IPS DF 6.9 (cell line): ENCODE results near the gene NACC2.
A peak's percentile ranks its signal among the peaks of the same experiment; 100 is the strongest.
"Not testable (repeated sequence)": the region's sequence is repeated elsewhere in the genome, so short reads cannot be mapped to it uniquely, and the experiment has no call there.

Experiments
- DNase-seq: peaks from one replicate; pipeline ENCODE4 v3.0.0-alpha.2; 2013; ENCODE audit warnings: low read depth, low spot score
- H3K27ac ChIP-seq: one replicate; pipeline ENCODE4 v1.5.1; 2013; ENCODE audit warnings: low read length, control low read depth
- H3K27me3 ChIP-seq: 2 replicates; pipeline ENCODE4 v1.6.1; 2013; ENCODE audit warnings: mild to moderate bottlenecking, low read length; ENCODE audit not compliant: control insufficient read depth, insufficient read depth
- H3K36me3 ChIP-seq: 2 replicates; pipeline ENCODE4 v1.6.1; 2013; ENCODE audit warnings: low read length; ENCODE audit not compliant: control insufficient read depth, insufficient read depth
- H3K4me1 ChIP-seq: 2 replicates; pipeline ENCODE4 v1.6.1; 2013; ENCODE audit warnings: low read length; ENCODE audit not compliant: control insufficient read depth, insufficient read depth
- H3K4me3 ChIP-seq: 2 replicates; pipeline ENCODE4 v1.5.1; 2013; ENCODE audit warnings: mild to moderate bottlenecking, low read length
- H3K9me3 ChIP-seq: 2 replicates; pipeline ENCODE4 v1.6.1; 2013; ENCODE audit warnings: low read length, inconsistent platforms; ENCODE audit not compliant: control insufficient read depth, insufficient read depth
- WGBS: extraction: QIAGEN DNeasy Blood & Tissue Kit; methylation state at CpG from one replicate; pipeline ENCODE4 v1.1.7; 2013; ENCODE audit warnings: mixed read lengths, missing lambda C conversion rate; ENCODE audit not compliant: insufficient read length, insufficient coverage; 5-methylcytosine and 5-hydroxymethylcytosine counted together

The NACC2 gene

DNA sequence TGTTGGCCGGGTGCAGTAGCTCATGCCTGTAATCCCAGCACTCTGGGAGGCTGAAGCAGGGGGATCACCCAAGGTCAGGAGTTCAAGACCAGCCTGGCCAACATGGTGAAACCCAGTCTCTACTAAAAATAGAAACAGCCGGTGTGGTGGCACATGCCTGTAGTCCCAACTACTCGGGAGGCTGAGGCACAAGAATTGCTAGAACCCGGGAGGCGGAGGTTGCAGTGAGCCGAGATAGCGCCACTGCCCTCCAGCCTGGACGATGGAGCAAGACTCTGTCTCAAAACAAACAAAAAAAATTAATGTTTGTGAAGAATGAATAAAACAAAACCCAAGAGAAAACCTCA is 68.2 kb downstream of the NACC2 start:
- H3K36me3 ChIP-seq, DNase-seq, H3K4me3 ChIP-seq, H3K27me3 ChIP-seq, H3K27ac ChIP-seq, H3K9me3 ChIP-seq, H3K4me1 ChIP-seq: not testable (repeated sequence)
- no CpG with 5 or more reads among the region's 8 CpGs for WGBS

DNA sequence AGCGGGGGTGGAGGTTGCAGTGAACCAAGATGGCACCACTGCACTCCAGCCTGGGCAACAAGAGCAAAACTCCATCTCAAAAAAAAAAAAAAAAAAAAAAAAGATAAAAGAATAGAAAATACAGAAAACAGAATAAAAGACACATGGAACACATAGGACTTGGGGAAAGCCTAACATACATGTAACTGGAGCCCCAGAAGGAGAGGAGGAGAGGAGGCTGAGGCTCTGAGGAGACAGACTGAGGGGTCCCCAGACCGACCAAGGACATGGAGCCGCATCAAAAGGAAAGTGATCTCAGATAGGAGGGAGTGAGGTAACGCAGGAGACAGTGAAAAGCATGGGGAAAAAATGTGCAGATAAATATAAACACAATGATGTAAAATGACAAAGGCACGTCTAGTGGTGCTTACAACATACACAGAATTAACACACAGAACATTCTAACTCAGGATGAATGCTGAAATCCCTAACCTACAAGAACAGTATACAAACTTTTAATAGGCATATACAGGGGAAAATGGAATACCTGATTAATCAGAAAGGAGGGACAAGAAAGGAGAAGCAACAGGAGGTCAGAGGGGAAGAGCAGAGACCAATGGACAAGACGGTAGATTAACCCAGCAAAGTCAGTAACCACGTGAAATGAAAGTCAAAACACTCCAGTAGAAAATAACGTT is 68.7 kb downstream of the NACC2 start:
- Histone ChIP-seq H3K36me3 (0 out of 2 replicates have a peak, but pooled peaks cover 4% of the 10 kb centered on the region), H3K27me3 (no peaks in the 10 kb centered on the region), H3K4me3 (no peak overlapping the region), H3K9me3 (no peaks in the 10 kb centered on the region; the same call in 1 of the 2 replicates), H3K4me1 (peaks cover 1% of the 10 kb centered on the region), H3K27ac (no peak overlapping the region)
- no CpG with 5 or more reads among the region's 8 CpGs for WGBS
- DNase-seq, result no peak

DNA sequence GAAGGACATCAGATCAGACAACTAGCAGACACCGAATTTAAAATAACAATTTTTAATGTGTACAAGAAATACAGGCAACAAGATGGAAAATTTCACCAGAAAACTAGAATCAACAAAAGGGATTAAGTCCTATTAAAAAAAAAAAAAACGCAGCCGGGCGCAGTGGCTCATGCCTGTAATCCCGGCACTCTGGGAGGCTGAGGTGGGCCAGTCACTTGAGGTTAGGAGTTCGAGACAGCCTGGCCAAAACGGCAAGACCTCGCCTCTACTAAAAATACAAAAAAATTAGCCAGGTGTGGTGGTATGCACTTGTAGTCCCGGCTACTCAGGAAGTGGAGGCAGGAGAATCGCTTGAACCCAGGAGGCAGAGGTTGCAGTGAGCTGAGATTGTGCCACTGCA is 69.6 kb downstream of the NACC2 start:
- no CpG with 5 or more reads among the region's 10 CpGs for WGBS

DNA sequence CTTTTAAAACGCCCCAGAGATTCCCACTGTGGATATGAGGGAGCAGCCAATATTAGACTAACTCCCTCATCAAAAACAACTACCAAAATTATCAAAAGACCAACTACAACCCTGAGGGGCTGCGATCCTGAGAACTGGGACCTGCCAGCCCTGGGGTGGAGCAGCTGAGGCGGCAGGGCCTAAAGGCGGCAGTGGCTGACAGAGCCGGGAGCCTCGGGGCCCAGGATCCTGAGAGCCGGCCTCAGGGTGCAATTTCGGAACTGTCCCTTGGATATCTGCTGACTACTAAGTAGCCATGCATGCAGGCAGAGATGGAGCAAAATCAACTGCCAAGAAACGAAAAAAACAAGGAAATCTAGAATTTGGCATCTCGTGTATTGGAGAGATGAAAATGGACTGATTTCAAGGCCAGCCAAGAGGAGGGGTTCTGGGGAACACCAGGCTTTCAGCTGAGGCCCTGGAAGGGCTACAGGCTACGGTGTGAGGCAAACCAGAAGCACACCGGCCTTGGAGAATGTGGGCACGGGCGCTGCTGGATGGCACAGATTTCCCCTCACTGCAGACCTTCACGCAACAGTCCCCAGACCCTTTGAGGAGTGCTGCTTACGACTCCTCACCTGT is 70.3 kb downstream of the NACC2 start:
- no peaks in the 10 kb centered on the region for H3K27me3 ChIP-seq
- no peak overlapping the region for H3K27ac ChIP-seq
- no peak for DNase-seq
- H3K4me3 ChIP-seq, result no peak overlapping the region
- 0 out of 2 replicates have a peak, but pooled peaks cover 4% of the 10 kb centered on the region for H3K36me3 ChIP-seq
- no CpG with 5 or more reads among the region's 16 CpGs for WGBS
- no peaks in the 10 kb centered on the region; the same call in 1 of the 2 replicates for H3K9me3 ChIP-seq
- peaks cover 6% of the 10 kb centered on the region for H3K4me1 ChIP-seq

More for the DNA sequence above, 69.6 kb downstream of the NACC2 start:
- Histone ChIP-seq H3K36me3 (0 out of 2 replicates have a peak, but pooled peaks cover 4% of the 10 kb centered on the region), H3K27me3 (no peaks in the 10 kb centered on the region), H3K9me3 (no peaks in the 10 kb centered on the region; the same call in 1 of the 2 replicates), H3K4me1 (peaks cover 6% of the 10 kb centered on the region), H3K27ac (no peak overlapping the region), H3K4me3 (no peak overlapping the region)
- DNase-seq, result no peak

GRCh38 chr9:136024286-136024685 is 70.8 kb downstream of the NACC2 start:
- Histone ChIP-seq H3K9me3 (no peaks in the 10 kb centered on the region), H3K36me3 (no peaks in the 10 kb centered on the region), H3K4me1 (peaks cover 6% of the 10 kb centered on the region), H3K27ac (no peak overlapping the region), H3K4me3 (no peak overlapping the region), H3K27me3 (no peaks in the 10 kb centered on the region)
- no peak for DNase-seq
- WGBS, result no CpG with 5 or more reads among the region's 2 CpGs

- DNase-seq, result no peak
- Histone ChIP-seq H3K4me3 (no peak overlapping the region), H3K27ac (no peak overlapping the region), H3K4me1 (peaks cover 6% of the 10 kb centered on the region), H3K9me3 (no peaks in the 10 kb centered on the region), H3K27me3 (no peaks in the 10 kb centered on the region), H3K36me3 (no peaks in the 10 kb centered on the region)
- no CpG with 5 or more reads among the region's 16 CpGs for WGBS
These were observed 71.5 kb downstream of the NACC2 start for GRCh38 chr9:136023410-136024225.

DNA sequence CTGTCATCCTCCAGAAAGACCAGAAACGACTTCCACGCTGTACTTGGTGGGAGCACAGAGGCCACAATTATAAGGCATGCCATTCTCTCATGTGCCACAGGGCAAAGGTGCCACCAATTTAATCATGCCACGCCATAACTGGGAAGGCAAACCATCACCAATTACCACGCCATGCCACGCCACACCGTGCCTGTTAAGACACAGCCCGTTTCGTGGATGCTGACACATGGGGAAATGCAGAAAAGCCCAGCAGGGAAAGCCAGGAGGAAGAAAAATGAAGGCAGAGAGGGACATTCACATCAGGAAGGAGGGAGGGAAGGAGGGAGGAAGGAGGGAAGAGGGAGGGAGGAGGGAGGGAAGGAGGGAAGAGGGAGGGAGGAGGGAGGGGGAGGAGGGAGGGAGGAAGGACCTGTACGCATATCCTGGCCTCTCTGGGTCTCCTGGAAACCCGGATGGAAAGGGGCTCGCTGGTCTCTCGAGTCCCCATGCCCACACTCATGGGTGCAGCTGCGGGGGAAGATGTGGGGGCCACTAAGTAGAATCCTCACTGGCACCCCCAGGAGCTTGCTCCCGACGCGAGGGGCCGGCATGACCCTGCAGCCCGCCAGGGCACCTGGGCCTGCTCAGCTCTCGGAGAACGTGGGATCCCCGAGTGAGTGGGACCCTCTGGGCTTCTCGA is 72.2 kb downstream of the NACC2 start:
- Histone ChIP-seq H3K27me3 (no peaks in the 10 kb centered on the region), H3K9me3 (no peaks in the 10 kb centered on the region), H3K36me3 (no peaks in the 10 kb centered on the region), H3K4me1 (peaks cover 6% of the 10 kb centered on the region), H3K27ac (no peak overlapping the region), H3K4me3 (no peak overlapping the region)
- no CpG with 5 or more reads among the region's 22 CpGs for WGBS
- no peak for DNase-seq

- DNase-seq, result no peak
These were observed 73.0 kb downstream of the NACC2 start for GRCh38 chr9:136021872-136022681.

DNA sequence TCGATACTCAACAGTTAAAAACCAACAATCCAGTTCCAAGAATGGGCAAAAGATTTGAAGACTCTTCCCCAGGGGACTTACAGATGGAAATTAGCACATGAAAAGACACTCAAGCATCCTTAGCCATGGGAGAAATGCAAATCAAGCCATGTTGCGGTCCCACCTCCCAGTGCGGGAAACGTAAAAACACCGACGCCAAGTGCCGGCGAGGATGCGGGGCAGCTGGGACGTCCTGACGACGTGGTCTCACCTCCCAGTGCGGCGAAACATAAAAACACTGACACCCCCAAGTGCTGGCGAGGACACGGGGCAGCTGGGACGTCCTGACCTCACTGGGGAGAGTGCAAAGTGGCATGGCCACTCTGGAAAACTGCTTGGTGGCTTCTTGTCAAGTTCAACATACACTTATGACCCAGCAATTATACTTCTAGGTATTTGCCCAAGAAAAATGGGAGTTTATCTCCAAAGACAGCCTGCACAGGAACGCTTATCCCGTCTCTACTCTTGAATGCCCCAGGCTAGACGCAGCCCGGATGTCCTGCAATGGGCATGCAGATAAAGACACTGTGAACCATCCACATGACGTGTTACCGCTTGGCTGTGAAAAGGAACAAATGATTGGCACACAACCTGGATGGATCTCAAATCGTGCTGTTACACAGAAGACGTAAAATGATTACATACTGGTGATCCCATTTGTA is 73.8 kb downstream of the NACC2 start:
- WGBS, result no CpG with 5 or more reads among the region's 25 CpGs
- Histone ChIP-seq H3K27me3 (no peaks in the 10 kb centered on the region), H3K27ac (no peak overlapping the region), H3K4me3 (no peak overlapping the region), H3K9me3 (no peaks in the 10 kb centered on the region), H3K36me3 (no peaks in the 10 kb centered on the region), H3K4me1 (peaks cover 6% of the 10 kb centered on the region)
- DNase-seq, result peak; percentile 45

More at GRCh38 chr9:136021872-136022681, 73.0 kb downstream of the NACC2 start:
- Histone ChIP-seq H3K9me3 (no peaks in the 10 kb centered on the region), H3K27me3 (no peaks in the 10 kb centered on the region), H3K4me3 (no peak overlapping the region), H3K4me1 (peaks cover 6% of the 10 kb centered on the region), H3K27ac (no peak overlapping the region), H3K36me3 (no peaks in the 10 kb centered on the region)
- no CpG with 5 or more reads among the region's 19 CpGs for WGBS
